CD8-positive, alpha-beta memory T cell (primary cell): ENCODE results near the gene ATXN7L3. TPM values are rescaled to one million over a fixed set of nuclear protein-coding genes. Genes with fewer than 3 reads are reported as not detected.

Source experiments
- CTCF ChIA-PET: fragments of 350-600 bp; sonication (Branson Sonifier 250); formaldehyde crosslinking; loops from one replicate; lab custom pipeline; 2021; ENCODE audit warnings: antibody characterized with exemption; lab: Charles Lee
- POLR2A ChIA-PET: fragments of 350-600 bp; sonication (Branson Sonifier 250); formaldehyde crosslinking; loops from one replicate; lab custom pipeline; 2021; ENCODE audit warnings: antibody characterized with exemption; lab: Charles Lee
- DNase-seq, 5 donors: peaks; one replicate each; pipeline versions ENCODE4 v3.0.0 to v3.0.0-alpha.2; 2020 to 2022; ENCODE audit warnings: mixed read lengths in 1 of 5
- H3K27ac ChIP-seq: one replicate; pipeline ENCODE4 v1.7.0; 2013; ENCODE audit warnings: low read depth, mild to moderate bottlenecking, low read length, moderate library complexity
- H3K27me3 ChIP-seq: 2 replicates; pipeline ENCODE4 v1.7.0; 2013; ENCODE audit warnings: low read length, mild to moderate bottlenecking; ENCODE audit not compliant: insufficient read depth, poor library complexity, severe bottlenecking
- H3K36me3 ChIP-seq: 2 replicates; pipeline ENCODE4 v1.7.0; 2013; ENCODE audit warnings: mild to moderate bottlenecking, low read length, moderate library complexity; ENCODE audit not compliant: insufficient read depth
- H3K4me1 ChIP-seq: 2 replicates; pipeline ENCODE4 v1.7.0; 2013; ENCODE audit warnings: mild to moderate bottlenecking, low read length, moderate library complexity; ENCODE audit not compliant: insufficient read depth
- H3K4me3 ChIP-seq: 2 replicates; pipeline ENCODE4 v1.7.0; 2013; ENCODE audit warnings: mild to moderate bottlenecking, low read length
- H3K9me3 ChIP-seq: 2 replicates; pipeline ENCODE4 v1.7.0; 2013; ENCODE audit warnings: mild to moderate bottlenecking, low read length
- H3K27ac Mint-ChIP-seq, 8 donors: one replicate each; pipeline ENCODE4 v1.8.0; 2020 to 2021; ENCODE audit warnings: mixed read lengths in 8 of 8, mild to moderate bottlenecking in 6 of 8, inconsistent platforms in 3 of 8, moderate library complexity in 3 of 8
- H3K27me3 Mint-ChIP-seq, 2 donors: one replicate each; pipeline ENCODE4 v1.8.0; 2020 to 2021; ENCODE audit warnings: mixed read lengths in 2 of 2, mild to moderate bottlenecking in 1 of 2, moderate library complexity in 1 of 2
- H3K36me3 Mint-ChIP-seq, 3 donors: one replicate each; pipeline ENCODE4 v1.8.0; 2020 to 2021; ENCODE audit warnings: mixed read lengths in 3 of 3, inconsistent platforms in 1 of 3, mild to moderate bottlenecking in 1 of 3
- H3K4me1 Mint-ChIP-seq, 3 donors: one replicate each; pipeline ENCODE4 v1.8.0; 2020 to 2021; ENCODE audit warnings: mixed read lengths in 3 of 3, inconsistent platforms in 1 of 3, mild to moderate bottlenecking in 1 of 3
- H3K4me3 Mint-ChIP-seq, 7 donors: one replicate each; pipeline ENCODE4 v1.8.0; 2020 to 2021; ENCODE audit warnings: mixed read lengths in 7 of 7, mild to moderate bottlenecking in 6 of 7, moderate library complexity in 4 of 7, inconsistent platforms in 2 of 7
- H3K9me3 Mint-ChIP-seq, 5 donors: one replicate each; pipeline ENCODE4 v1.8.0; 2020 to 2022; ENCODE audit warnings: mixed read lengths in 5 of 5, mild to moderate bottlenecking in 3 of 5, moderate library complexity in 2 of 5, inconsistent platforms in 1 of 5
- polyA plus RNA-seq: library from polyadenylated mRNA; unstranded; fragments of 300-500 nt; fragmentation: Illumina TruSeq; gene quantifications from one replicate; pipeline ENCODE4 v1.2.3, GENCODE V29; 2021
- total RNA-seq, 2 experiments: library from RNA; stranded (reverse); gene quantifications; one replicate each; pipeline ENCODE4 v1.2.3, GENCODE V29; 2021

The ATXN7L3 gene
- total and polyA plus RNA-seq, 3 experiments from 2014 or later, result 15.4 to 111 (median 96.6) TPM

DNA sequence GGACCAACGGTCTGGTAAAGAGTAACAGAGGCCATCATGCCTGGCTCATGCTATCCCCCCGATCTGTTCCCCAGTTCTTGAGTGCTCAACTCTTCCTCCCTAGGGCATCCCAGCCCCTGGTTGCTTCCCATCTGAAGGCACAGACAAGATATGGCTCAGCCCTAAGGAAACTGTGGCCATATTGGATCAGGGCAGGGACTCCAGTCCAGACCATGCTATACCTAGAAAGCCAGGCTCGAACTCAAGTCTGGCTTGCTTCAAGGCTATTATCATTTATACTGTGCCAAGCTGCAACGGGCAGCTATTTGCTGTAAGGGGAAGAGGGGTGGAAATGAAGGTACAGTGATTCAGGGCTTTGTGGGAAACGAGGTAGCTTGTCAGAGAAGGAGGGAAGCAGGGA, 17.0 kb upstream of the ATXN7L3 start:
- CTCF ChIA-PET, result interaction anchor here (1.0 to 11.1 kb wide), 10 partner anchors 9 to 129 kb away, joined by 3 to 100 read pairs (median 6); partner anchors contain the start of genes GRN, RUNDC3A and SLC25A39
- H3K36me3 ChIP-seq, result peaks cover 22% of the 10 kb centered on the region

GRCh38 chr17:44216173-44216572, 16.5 kb upstream of the ATXN7L3 start:
- no peaks in the 10 kb centered on the region for H3K9me3 ChIP-seq
- peaks cover 27% of the 10 kb centered on the region for H3K36me3 ChIP-seq
- Mint-ChIP-seq H3K4me1 (peaks cover 46 to 63% (median 52%) of the 10 kb centered on the region in 3 donors), H3K4me3 (peak overlapping the region; percentile 76 to 89 (median 81)), H3K27ac (peak overlapping the region; percentile 9 to 97 (median 84)), H3K36me3 (peaks cover 11 to 62% (median 22%) of the 10 kb centered on the region in 3 donors), H3K9me3 (no peaks in the 10 kb centered on the region), H3K27me3 (no peaks in the 10 kb centered on the region)
- H3K27me3 ChIP-seq, result no peaks in the 10 kb centered on the region
- peak overlapping the region; percentile 20 for H3K27ac ChIP-seq
- H3K4me3 ChIP-seq, result peak overlapping the region; percentile 59
- ChIA-PET CTCF (interaction anchor here (1.0 to 11.1 kb wide), 10 partner anchors 9 to 129 kb away, joined by 3 to 100 read pairs (median 6); partner anchors contain the start of genes GRN, RUNDC3A and SLC25A39), POLR2A (interaction anchor here (1.0 to 6.2 kb wide), 11 partner anchors 8 to 137 kb away, joined by 3 to 50 read pairs (median 5); partner anchors contain the start of genes ATXN7L3, SLC25A39 and TMUB2)
- DNase-seq, result peak in 3 of 5 donors; percentile 59 to 85 (median 68)
- peaks cover 60% of the 10 kb centered on the region for H3K4me1 ChIP-seq

More for the DNA sequence above, 17.0 kb upstream of the ATXN7L3 start:
- no peaks in the 10 kb centered on the region for H3K9me3 ChIP-seq
- peak overlapping the region; percentile 81 for H3K27ac ChIP-seq
- peak overlapping the region; percentile 76 to 89 (median 81) for H3K4me3 Mint-ChIP-seq
- no peaks in the 10 kb centered on the region for H3K9me3 Mint-ChIP-seq
- peaks cover 49 to 60% (median 52%) of the 10 kb centered on the region in 3 donors for H3K4me1 Mint-ChIP-seq
- H3K4me1 ChIP-seq, result peaks cover 56% of the 10 kb centered on the region
- H3K27ac Mint-ChIP-seq, result peak overlapping the region; percentile 68 to 97 (median 86)
- peaks cover 11 to 61% (median 22%) of the 10 kb centered on the region in 3 donors for H3K36me3 Mint-ChIP-seq
- DNase-seq, result no peak
- no peaks in the 10 kb centered on the region for H3K27me3 Mint-ChIP-seq
- POLR2A ChIA-PET, result interaction anchor here (0.5 to 6.2 kb wide), 12 partner anchors 11 to 137 kb away, joined by 4 to 50 read pairs (median 6); partner anchors contain the start of genes ATXN7L3, HDAC5, SLC25A39 and TMUB2
- peak overlapping the region; percentile 59 for H3K4me3 ChIP-seq
- no peaks in the 10 kb centered on the region for H3K27me3 ChIP-seq

GRCh38 chr17:44214896-44215295, 15.2 kb upstream of the ATXN7L3 start:
- POLR2A ChIA-PET, result interaction anchor here (0.6 to 3.8 kb wide), 4 partner anchors 112 to 169 kb away, joined by 3 to 23 read pairs (median 10); no protein-coding TSS in a partner anchor
- peaks cover 11 to 66% (median 22%) of the 10 kb centered on the region in 3 donors for H3K36me3 Mint-ChIP-seq

GRCh38 chr17:44214230-44214494, 14.5 kb upstream of the ATXN7L3 start:
- POLR2A ChIA-PET, result interaction anchor here (0.9 kb wide), 1 partner anchor 117 kb away, joined by 3 read pairs; no protein-coding TSS in a partner anchor
- peak overlapping the region; percentile 66 to 97 (median 74) for H3K27ac Mint-ChIP-seq
- no peak for DNase-seq
- H3K36me3 Mint-ChIP-seq, result peaks cover 11 to 72% (median 22%) of the 10 kb centered on the region in 3 donors
- Histone ChIP-seq H3K4me1 (peaks cover 79% of the 10 kb centered on the region), H3K27ac (no peak overlapping the region), H3K9me3 (no peaks in the 10 kb centered on the region), H3K27me3 (no peaks in the 10 kb centered on the region), H3K4me3 (no peak overlapping the region), H3K36me3 (peaks cover 44% of the 10 kb centered on the region)
- peaks cover 49 to 75% (median 56%) of the 10 kb centered on the region in 3 donors for H3K4me1 Mint-ChIP-seq
- CTCF ChIA-PET, result interaction anchor here (1.0 to 11.1 kb wide), 2 partner anchors 33 to 118 kb away, joined by 3 to 100 read pairs; no protein-coding TSS in a partner anchor
- peaks cover 0 to 3% of the 10 kb centered on the region in 2 donors for H3K27me3 Mint-ChIP-seq
- no peaks in the 10 kb centered on the region for H3K9me3 Mint-ChIP-seq
- peak overlapping the region in 3 of 7 donors; percentile 3 to 36 (median 22) for H3K4me3 Mint-ChIP-seq

More at GRCh38 chr17:44214896-44215295, 15.2 kb upstream of the ATXN7L3 start:
- Histone ChIP-seq H3K27ac (no peak overlapping the region), H3K4me3 (no peak overlapping the region), H3K36me3 (peaks cover 37% of the 10 kb centered on the region), H3K27me3 (no peaks in the 10 kb centered on the region), H3K4me1 (peaks cover 72% of the 10 kb centered on the region), H3K9me3 (no peaks in the 10 kb centered on the region)
- Mint-ChIP-seq H3K27ac (peak overlapping the region; percentile 2 to 97 (median 84)), H3K27me3 (peaks cover 0 to 3% of the 10 kb centered on the region in 2 donors), H3K4me1 (peaks cover 49 to 72% (median 56%) of the 10 kb centered on the region in 3 donors), H3K9me3 (no peaks in the 10 kb centered on the region), H3K4me3 (peak overlapping the region; percentile 41 to 85 (median 76))
- DNase-seq, result no peak
- CTCF ChIA-PET, result interaction anchor here (11.1 kb wide), 1 partner anchor 117 kb away, joined by 100 read pairs; no protein-coding TSS in a partner anchor

- Histone ChIP-seq H3K27ac (no peak overlapping the region), H3K9me3 (no peaks in the 10 kb centered on the region), H3K4me1 (peaks cover 79% of the 10 kb centered on the region), H3K4me3 (no peak overlapping the region), H3K27me3 (no peaks in the 10 kb centered on the region), H3K36me3 (peaks cover 50% of the 10 kb centered on the region)
- H3K36me3 Mint-ChIP-seq, result peaks cover 12 to 77% (median 22%) of the 10 kb centered on the region in 3 donors
- CTCF ChIA-PET, result interaction anchor here (0.9 to 11.1 kb wide), 5 partner anchors 34 to 139 kb away, joined by 3 to 100 read pairs (median 50); partner anchors contain the start of genes GRN and SLC25A39
- H3K27me3 Mint-ChIP-seq, result peaks cover 0 to 3% of the 10 kb centered on the region in 2 donors
- peak overlapping the region in 4 of 7 donors; percentile 22 to 71 (median 36) for H3K4me3 Mint-ChIP-seq
- DNase-seq, result no peak
- H3K9me3 Mint-ChIP-seq, result no peaks in the 10 kb centered on the region
- POLR2A ChIA-PET, result interaction anchor here (0.9 kb wide), 1 partner anchor 117 kb away, joined by 3 read pairs; no protein-coding TSS in a partner anchor
- H3K4me1 Mint-ChIP-seq, result peaks cover 49 to 76% (median 56%) of the 10 kb centered on the region in 3 donors
- H3K27ac Mint-ChIP-seq, result peak overlapping the region; percentile 66 to 97 (median 78)
Measured at GRCh38 chr17:44213403-44214229, 13.9 kb upstream of the ATXN7L3 start.

GRCh38 chr17:44212507-44213402, 13.1 kb upstream of the ATXN7L3 start:
- POLR2A ChIA-PET, result interaction anchor here (0.6 to 4.0 kb wide), 4 partner anchors 7 to 113 kb away, joined by 4 to 58 read pairs (median 24); partner anchors contain the start of genes SLC25A39 and UBTF
- H3K36me3 Mint-ChIP-seq, result peaks cover 17 to 85% (median 27%) of the 10 kb centered on the region in 3 donors
- Histone ChIP-seq H3K4me1 (peaks cover 73% of the 10 kb centered on the region), H3K9me3 (no peaks in the 10 kb centered on the region), H3K27ac (no peak overlapping the region), H3K27me3 (no peaks in the 10 kb centered on the region), H3K36me3 (peaks cover 56% of the 10 kb centered on the region), H3K4me3 (no peak overlapping the region)
- H3K4me1 Mint-ChIP-seq, result peaks cover 51 to 76% (median 54%) of the 10 kb centered on the region in 3 donors
- H3K9me3 Mint-ChIP-seq, result no peaks in the 10 kb centered on the region
- H3K4me3 Mint-ChIP-seq, result peak overlapping the region in 2 of 7 donors; percentile 19 to 71
- peaks cover 0 to 3% of the 10 kb centered on the region in 2 donors for H3K27me3 Mint-ChIP-seq
- H3K27ac Mint-ChIP-seq, result peak overlapping the region in 6 of 8 donors; percentile 11 to 97 (median 79)
- CTCF ChIA-PET, result interaction anchor here (0.9 to 11.1 kb wide), 5 partner anchors 11 to 140 kb away, joined by 3 to 100 read pairs (median 50); partner anchors contain the start of genes GRN and SLC25A39
- DNase-seq, result no peak
